Mucosa of rectum (tissue), 2 donors: ENCODE results near the gene GTF3C1.

Experiments
- H3K27ac ChIP-seq, 2 donors: one replicate each; pipeline ENCODE4 v1.7.0; 2013; ENCODE audit warnings: inconsistent platforms in 2 of 2, low read depth in 2 of 2, low read length in 2 of 2
- H3K27me3 ChIP-seq, 2 donors: one replicate each; pipeline ENCODE4 v1.7.0; 2013; ENCODE audit warnings: low read length in 2 of 2; ENCODE audit not compliant: control insufficient read depth in 2 of 2, insufficient read depth in 2 of 2
- H3K36me3 ChIP-seq, 2 donors: one replicate each; pipeline ENCODE4 v1.7.0; 2013; ENCODE audit warnings: low read length in 2 of 2; ENCODE audit not compliant: control insufficient read depth in 2 of 2, insufficient read depth in 2 of 2
- H3K4me1 ChIP-seq, 2 donors: one replicate each; pipeline ENCODE4 v1.7.0; 2013; ENCODE audit warnings: low read length in 2 of 2, mild to moderate bottlenecking in 1 of 2; ENCODE audit not compliant: control insufficient read depth in 2 of 2, insufficient read depth in 2 of 2
- H3K4me3 ChIP-seq, 2 donors: one replicate each; pipeline ENCODE4 v1.7.0; 2013; ENCODE audit warnings: low read length in 2 of 2
- H3K9ac ChIP-seq, 2 donors: one replicate each; pipeline ENCODE4 v1.7.0; 2013; ENCODE audit warnings: low read length in 2 of 2, low read depth in 1 of 2, mild to moderate bottlenecking in 1 of 2
- H3K9me3 ChIP-seq, 2 donors: one replicate each; pipeline ENCODE4 v1.7.0; 2013; ENCODE audit warnings: low read length in 2 of 2; ENCODE audit not compliant: control insufficient read depth in 2 of 2
- donor health status: healthy.
- donor health status: Normal muscosa, but diverticular disease.

Gene GTF3C1

GRCh38 chr16:27449434-27450195, 100.1 kb downstream of the GTF3C1 start:
- Histone ChIP-seq H3K27ac (no peak overlapping the region), H3K9ac (no peak overlapping the region), H3K36me3 (no peaks in the 10 kb centered on the region), H3K9me3 (peaks cover 0 to 3% of the 10 kb centered on the region in 2 donors), H3K4me3 (no peak overlapping the region), H3K4me1 (no peaks in the 10 kb centered on the region), H3K27me3 (peaks cover 10 to 15% of the 10 kb centered on the region in 2 donors)

- no peak overlapping the region for H3K9ac ChIP-seq
- H3K27me3 ChIP-seq, result peaks cover 10 to 15% of the 10 kb centered on the region in 2 donors
- H3K36me3 ChIP-seq, result no peaks in the 10 kb centered on the region
- H3K27ac ChIP-seq, result no peak overlapping the region
- H3K9me3 ChIP-seq, result peaks cover 0 to 6% of the 10 kb centered on the region in 2 donors
- no peak overlapping the region for H3K4me3 ChIP-seq
- no peaks in the 10 kb centered on the region for H3K4me1 ChIP-seq
Measured at GRCh38 chr16:27448532-27449433, 100.9 kb downstream of the GTF3C1 start.

GRCh38 chr16:27447301-27447700, 102.4 kb downstream of the GTF3C1 start:
- Histone ChIP-seq H3K9ac (no peak overlapping the region), H3K9me3 (peaks cover 0 to 6% of the 10 kb centered on the region in 2 donors), H3K4me3 (no peak overlapping the region), H3K4me1 (no peaks in the 10 kb centered on the region), H3K27me3 (peaks cover 10 to 15% of the 10 kb centered on the region in 2 donors), H3K27ac (no peak overlapping the region), H3K36me3 (no peaks in the 10 kb centered on the region)

GRCh38 chr16:27446721-27447120, 103.0 kb downstream of the GTF3C1 start:
- H3K27ac ChIP-seq, result no peak overlapping the region
- H3K9me3 ChIP-seq, result peaks cover 0 to 6% of the 10 kb centered on the region in 2 donors
- H3K4me3 ChIP-seq, result no peak overlapping the region
- peaks cover 10 to 15% of the 10 kb centered on the region in 2 donors for H3K27me3 ChIP-seq
- no peaks in the 10 kb centered on the region for H3K4me1 ChIP-seq
- H3K36me3 ChIP-seq, result no peaks in the 10 kb centered on the region
- H3K9ac ChIP-seq, result no peak overlapping the region

GRCh38 chr16:27445502-27446175, 104.1 kb downstream of the GTF3C1 start:
- peaks cover 0 to 6% of the 10 kb centered on the region in 2 donors for H3K9me3 ChIP-seq
- no peak overlapping the region for H3K27ac ChIP-seq
- H3K9ac ChIP-seq, result no peak overlapping the region
- H3K4me3 ChIP-seq, result no peak overlapping the region
- H3K4me1 ChIP-seq, result no peaks in the 10 kb centered on the region
- H3K36me3 ChIP-seq, result no peaks in the 10 kb centered on the region
- H3K27me3 ChIP-seq, result peaks cover 7 to 10% of the 10 kb centered on the region in 2 donors

- H3K36me3 ChIP-seq, result no peaks in the 10 kb centered on the region
- peaks cover 2 to 4% of the 10 kb centered on the region in 2 donors for H3K27me3 ChIP-seq
- no peaks in the 10 kb centered on the region for H3K4me1 ChIP-seq
- no peak overlapping the region for H3K9ac ChIP-seq
- H3K4me3 ChIP-seq, result no peak overlapping the region
- no peak overlapping the region for H3K27ac ChIP-seq
- H3K9me3 ChIP-seq, result peaks cover 0 to 6% of the 10 kb centered on the region in 2 donors
Measured at GRCh38 chr16:27444470-27444869, 105.2 kb downstream of the GTF3C1 start.

- H3K27me3 ChIP-seq, result no peaks in the 10 kb centered on the region
- peaks cover 0 to 6% of the 10 kb centered on the region in 2 donors for H3K9me3 ChIP-seq
- no peak overlapping the region for H3K4me3 ChIP-seq
- no peak overlapping the region for H3K9ac ChIP-seq
- no peak overlapping the region for H3K27ac ChIP-seq
- no peaks in the 10 kb centered on the region for H3K4me1 ChIP-seq
- H3K36me3 ChIP-seq, result no peaks in the 10 kb centered on the region
Measured at GRCh38 chr16:27444015-27444414, 105.7 kb downstream of the GTF3C1 start.

GRCh38 chr16:27441998-27442397, 107.7 kb downstream of the GTF3C1 start:
- Histone ChIP-seq H3K9ac (no peak overlapping the region), H3K27me3 (no peaks in the 10 kb centered on the region), H3K4me3 (no peak overlapping the region), H3K4me1 (no peaks in the 10 kb centered on the region), H3K9me3 (peaks cover 0 to 6% of the 10 kb centered on the region in 2 donors), H3K36me3 (no peaks in the 10 kb centered on the region), H3K27ac (no peak overlapping the region)

- Histone ChIP-seq H3K27me3 (no peaks in the 10 kb centered on the region), H3K36me3 (no peaks in the 10 kb centered on the region), H3K9ac (no peak overlapping the region), H3K27ac (no peak overlapping the region), H3K9me3 (peaks cover 0 to 6% of the 10 kb centered on the region in 2 donors), H3K4me1 (no peaks in the 10 kb centered on the region), H3K4me3 (no peak overlapping the region)
Measured at GRCh38 chr16:27441276-27441675, 108.4 kb downstream of the GTF3C1 start.
